ENCODE measurements around the gene LMNTD2.

The LMNTD2 gene

GRCh38 chr11:561148-562003, 838 bp upstream of the LMNTD2 start:
- no peak for TF ChIP-seq CTCF (IDR thresholded peaks at IDR 0.05; ENCODE audit: unreplicated experiment in 3 of 3)
- Mint-ChIP-seq H3K9me3 (no peaks in the 10 kb centered on the region), H3K36me3 (ENCODE audit: low read depth) (no peaks in the 10 kb centered on the region)

GRCh38 chr11:559712-560304, 730 bp downstream of the LMNTD2 start:
- H3K36me3 Mint-ChIP-seq (ENCODE audit: low read depth): no peaks in the 10 kb centered on the region
- H3K4me3 Mint-ChIP-seq: peak overlapping the region; percentile 77 to 85 (median 82)
- H3K27ac Mint-ChIP-seq: peak overlapping the region in 2 of 3 experiments; percentile 67 to 82
- TF ChIP-seq CTCF (IDR thresholded peaks at IDR 0.05; ENCODE audit: unreplicated experiment in 3 of 3): no peak
- H3K4me1 Mint-ChIP-seq: peaks cover 5% of the 10 kb centered on the region
- no peaks in the 10 kb centered on the region for H3K9me3 Mint-ChIP-seq
- H3K27me3 Mint-ChIP-seq (ENCODE audit: low read depth): peaks cover 39% of the 10 kb centered on the region

More at GRCh38 chr11:561148-562003, 838 bp upstream of the LMNTD2 start:
- H3K27ac Mint-ChIP-seq: peak overlapping the region in 2 of 3 experiments; percentile 60 to 88
- peaks cover 5% of the 10 kb centered on the region for H3K4me1 Mint-ChIP-seq
- H3K27me3 Mint-ChIP-seq (ENCODE audit: low read depth): peaks cover 35% of the 10 kb centered on the region
- peak overlapping the region; percentile 86 to 89 (median 87) for H3K4me3 Mint-ChIP-seq

- H3K36me3 Mint-ChIP-seq (ENCODE audit: low read depth): no peaks in the 10 kb centered on the region
- no peaks in the 10 kb centered on the region for H3K9me3 Mint-ChIP-seq
- H3K4me1 Mint-ChIP-seq: peaks cover 5% of the 10 kb centered on the region
- no peak overlapping the region for H3K27ac Mint-ChIP-seq
- TF ChIP-seq CTCF (IDR thresholded peaks at IDR 0.05; ENCODE audit: unreplicated experiment in 3 of 3): no peak
- H3K27me3 Mint-ChIP-seq (ENCODE audit: low read depth): peaks cover 41% of the 10 kb centered on the region
- no peak overlapping the region for H3K4me3 Mint-ChIP-seq
Measured at GRCh38 chr11:559020-559620, 1.4 kb downstream of the LMNTD2 start.

- peaks cover 5% of the 10 kb centered on the region for H3K4me1 Mint-ChIP-seq
- TF ChIP-seq CTCF (IDR thresholded peaks at IDR 0.05; ENCODE audit: unreplicated experiment in 3 of 3): no peak
- peaks cover 47% of the 10 kb centered on the region for H3K27me3 Mint-ChIP-seq (ENCODE audit: low read depth)
- no peak overlapping the region for H3K27ac Mint-ChIP-seq
- no peak overlapping the region for H3K4me3 Mint-ChIP-seq
- H3K9me3 Mint-ChIP-seq: no peaks in the 10 kb centered on the region
- no peaks in the 10 kb centered on the region for H3K36me3 Mint-ChIP-seq (ENCODE audit: low read depth)
Measured at GRCh38 chr11:558503-558902, 2.0 kb downstream of the LMNTD2 start.

- H3K27ac Mint-ChIP-seq: no peak overlapping the region
- TF ChIP-seq CTCF (IDR thresholded peaks at IDR 0.05; ENCODE audit: unreplicated experiment in 3 of 3): no peak
- H3K9me3 Mint-ChIP-seq: no peaks in the 10 kb centered on the region
- peak overlapping the region; percentile 26 to 46 (median 42) for H3K4me3 Mint-ChIP-seq
- H3K36me3 Mint-ChIP-seq (ENCODE audit: low read depth): no peaks in the 10 kb centered on the region
- H3K4me1 Mint-ChIP-seq: peaks cover 5% of the 10 kb centered on the region
- H3K27me3 Mint-ChIP-seq (ENCODE audit: low read depth): peaks cover 52% of the 10 kb centered on the region
Measured at GRCh38 chr11:557328-558132, 3.0 kb downstream of the LMNTD2 start.

Measured in nephron (organoid).